Esophagus muscularis mucosa (tissue), 4 donors: ENCODE results near the gene JAKMIP1. TPM values are rescaled to one million over a fixed set of nuclear protein-coding genes. Genes with fewer than 3 reads are reported as not detected.

ENCODE experiments used
- DNase-seq: peaks from one replicate; pipeline ENCODE4 v3.0.0-alpha.2; 2017; ENCODE audit errors: extremely low spot score
- H3K27ac ChIP-seq, 4 donors: fragments of 200-600 bp; sonication (generic); replicated peaks in 1 of 4; 1 replicate in 3 of 4; 2 replicates in 1 of 4; pipeline ENCODE4 v1.5.1; 2016 to 2019; ENCODE audit warnings: mild to moderate bottlenecking in 1 of 4
- H3K27me3 ChIP-seq, 4 donors: fragments of 200-600 bp; sonication (generic); one replicate each; pipeline versions ENCODE4 v1.5.1 to v1.6.0; 2016 to 2019
- H3K36me3 ChIP-seq, 4 donors: fragments of 200-600 bp; sonication (generic); one replicate each; pipeline ENCODE4 v1.5.1; 2016 to 2019
- H3K4me1 ChIP-seq, 4 donors: fragments of 200-600 bp; sonication (generic); one replicate each; pipeline ENCODE4 v1.5.1; 2016 to 2019
- H3K4me3 ChIP-seq, 4 donors: fragments of 200-600 bp; sonication (generic); 1 replicate in 2 of 4; 2 replicates in 2 of 4; pipeline ENCODE4 v1.5.1; 2016 to 2019; ENCODE audit warnings: mild to moderate bottlenecking in 4 of 4, moderate library complexity in 1 of 4
- H3K9me3 ChIP-seq, 4 donors: fragments of 200-600 bp; sonication (generic); 1 replicate in 3 of 4; 2 replicates in 1 of 4; pipeline ENCODE4 v1.5.1; 2016 to 2019
- CTCF ChIP-seq, 3 experiments: fragments of 200-600 bp in 2 of 3; fragments of 450-650 bp in 1 of 3; sonication (generic) in 2 of 3; IDR thresholded peaks; one replicate each; pipeline ENCODE4 v1.5.1; 2017 to 2019; ENCODE audit warnings: antibody characterized with exemption in 3 of 3, mild to moderate bottlenecking in 2 of 3, moderate library complexity in 1 of 3
- EP300 ChIP-seq: sonication (generic); formaldehyde crosslinking; IDR thresholded peaks from one replicate; pipeline ENCODE4 v1.6.1; 2017; ENCODE audit warnings: antibody characterized with exemption
- POLR2A ChIP-seq: fragments of 450-650 bp; IDR thresholded peaks from one replicate; pipeline ENCODE4 v1.6.1; 2017; ENCODE audit warnings: antibody characterized with exemption, moderate library complexity, mild to moderate bottlenecking, low read depth
- POLR2AphosphoS5 ChIP-seq, 2 donors: sonication (generic); formaldehyde crosslinking; IDR thresholded peaks; one replicate each; pipeline ENCODE4 v1.6.1; 2017; ENCODE audit warnings: antibody characterized with exemption in 2 of 2
- WGBS: methylation state at CpG from one replicate; pipeline ENCODE4 v1.1.5; 2018; 5-methylcytosine and 5-hydroxymethylcytosine counted together
- intact Hi-C: fragments of 100-400 bp; cut with DNase I; formaldehyde crosslinking; loops from one replicate; pipeline ENCODE4 v1.15.1; 2023
- total RNA-seq, 4 donors: library from RNA; depleted of rRNA; stranded (reverse); fragments of >200 nt; gene quantifications; one replicate each; pipeline versions ENCODE4 v1.1.0 to v1.2.1, GENCODE V29; 2016

The JAKMIP1 gene
- total RNA-seq, 4 donors from 2014 or later, result 0.57 to 2.8 (median 0.91) TPM

- Histone ChIP-seq H3K4me3 (no peak overlapping the region), H3K4me1 (peaks cover 0 to 15% (median 13%) of the 10 kb centered on the region in 4 donors), H3K9me3 (no peaks in the 10 kb centered on the region), H3K27ac (no peak overlapping the region), H3K27me3 (no peaks in the 10 kb centered on the region), H3K36me3 (no peaks in the 10 kb centered on the region)
- TF ChIP-seq EP300, result no peak
- TF ChIP-seq POLR2AphosphoS5 (IDR thresholded peaks at IDR 0.05), result no peak
- TF ChIP-seq POLR2A, result no peak
- TF ChIP-seq CTCF (IDR thresholded peaks at IDR 0.05), result no peak
- intact Hi-C loops, result no loop called here
- 87% methylated on average over 4 of the region's 4 CpGs for WGBS
- DNase-seq, result no peak
Measured at GRCh38 chr4:6033381-6033780, 167.0 kb downstream of the JAKMIP1 start.

GRCh38 chr4:6032249-6033244 lies 167.8 kb downstream of the JAKMIP1 start:
- intact Hi-C loops, result no loop called here
- DNase-seq, result no peak
- no peaks in the 10 kb centered on the region for H3K27me3 ChIP-seq
- H3K9me3 ChIP-seq, result no peaks in the 10 kb centered on the region
- TF ChIP-seq CTCF (IDR thresholded peaks at IDR 0.05), result peak in 1 of 3 experiments; percentile 9
- TF ChIP-seq POLR2A, result no peak
- TF ChIP-seq POLR2AphosphoS5 (IDR thresholded peaks at IDR 0.05), result peak in 1 of 2 donors; percentile 22
- no peak for TF ChIP-seq EP300
- H3K27ac ChIP-seq, result no peak overlapping the region
- peaks cover 0 to 15% (median 13%) of the 10 kb centered on the region in 4 donors for H3K4me1 ChIP-seq
- no peaks in the 10 kb centered on the region for H3K36me3 ChIP-seq
- no peak overlapping the region for H3K4me3 ChIP-seq
- WGBS, result 71% methylated on average over 11 of the region's 11 CpGs

- Histone ChIP-seq H3K9me3 (no peaks in the 10 kb centered on the region), H3K27ac (no peak overlapping the region), H3K27me3 (no peaks in the 10 kb centered on the region), H3K4me3 (no peak overlapping the region), H3K4me1 (peaks cover 0 to 15% (median 13%) of the 10 kb centered on the region in 4 donors), H3K36me3 (no peaks in the 10 kb centered on the region)
- DNase-seq, result no peak
- intact Hi-C loops, result no loop called here
- WGBS, result 52% methylated on average over 4 of the region's 5 CpGs
- TF ChIP-seq EP300 (no peak), CTCF (IDR thresholded peaks at IDR 0.05) (no peak), POLR2A (no peak), POLR2AphosphoS5 (IDR thresholded peaks at IDR 0.05) (no peak)
Measured at GRCh38 chr4:6031846-6032245, 168.5 kb downstream of the JAKMIP1 start.

GRCh38 chr4:6030679-6031078 lies 169.7 kb downstream of the JAKMIP1 start:
- 76% methylated on average over 7 of the region's 7 CpGs for WGBS
- intact Hi-C loops, result no loop called here
- Histone ChIP-seq H3K4me1 (peaks cover 0 to 15% (median 13%) of the 10 kb centered on the region in 4 donors), H3K27me3 (no peaks in the 10 kb centered on the region), H3K36me3 (no peaks in the 10 kb centered on the region), H3K9me3 (no peaks in the 10 kb centered on the region), H3K4me3 (no peak overlapping the region), H3K27ac (no peak overlapping the region)
- TF ChIP-seq CTCF (IDR thresholded peaks at IDR 0.05) (no peak), POLR2A (no peak), POLR2AphosphoS5 (IDR thresholded peaks at IDR 0.05) (no peak), EP300 (no peak)
- DNase-seq, result no peak
